ENCODE measurements around the gene RXRA.

RXRA gene

DNA sequence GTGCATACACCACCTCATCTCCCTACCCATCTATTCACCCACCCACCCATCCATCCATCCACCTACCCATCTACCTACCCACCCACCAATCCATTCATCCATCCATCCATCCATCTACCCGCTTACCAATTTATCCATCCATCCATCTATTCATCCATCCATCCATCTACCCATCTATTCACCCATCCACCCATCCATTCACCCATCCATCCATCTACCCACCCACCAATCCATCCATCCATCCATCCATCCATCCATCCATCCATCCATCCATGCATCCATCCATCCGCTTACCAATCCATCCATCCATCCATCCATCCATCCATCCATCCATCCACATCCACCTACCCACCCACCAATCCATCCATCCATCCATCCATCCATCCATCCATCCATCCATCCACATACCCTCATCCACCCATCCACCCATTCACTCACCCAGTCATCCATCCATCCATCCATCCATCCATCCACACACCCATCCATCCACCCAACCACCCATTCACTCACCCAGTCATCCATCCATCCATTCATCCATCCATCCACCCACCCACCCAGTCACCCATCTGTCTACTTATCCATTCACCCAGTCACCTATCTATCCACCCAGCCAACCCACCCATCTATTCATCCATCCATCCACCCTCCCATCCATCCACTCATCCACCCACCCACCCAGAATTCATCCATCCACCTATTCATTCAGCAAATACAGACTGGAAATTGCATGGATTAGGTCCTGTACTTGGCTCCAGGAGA is 125.6 kb downstream of the RXRA start:
- no peak for DNase-seq (ENCODE audit: low read depth, low spot score)

DNA sequence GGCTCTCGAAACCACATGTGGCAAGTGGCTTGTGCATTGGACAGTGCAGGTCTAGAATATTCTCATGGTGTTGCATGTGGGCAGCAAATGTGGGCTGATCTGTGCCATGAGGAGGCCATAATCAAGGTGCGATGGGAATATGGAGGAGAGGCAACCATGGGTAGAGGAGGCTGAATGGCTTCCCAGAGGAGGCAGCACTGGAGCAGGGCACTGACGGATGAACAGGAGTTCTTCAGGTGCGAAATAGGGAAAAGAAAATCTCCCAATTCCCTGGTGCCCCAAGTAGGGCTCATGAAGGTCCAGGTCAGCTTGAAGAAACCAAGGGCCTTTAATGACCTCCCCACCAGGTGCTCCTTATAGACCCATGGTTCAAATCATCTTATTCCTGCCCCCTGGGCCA is 126.5 kb downstream of the RXRA start:
- DNase-seq (ENCODE audit: low read depth, low spot score), result no peak

DNA sequence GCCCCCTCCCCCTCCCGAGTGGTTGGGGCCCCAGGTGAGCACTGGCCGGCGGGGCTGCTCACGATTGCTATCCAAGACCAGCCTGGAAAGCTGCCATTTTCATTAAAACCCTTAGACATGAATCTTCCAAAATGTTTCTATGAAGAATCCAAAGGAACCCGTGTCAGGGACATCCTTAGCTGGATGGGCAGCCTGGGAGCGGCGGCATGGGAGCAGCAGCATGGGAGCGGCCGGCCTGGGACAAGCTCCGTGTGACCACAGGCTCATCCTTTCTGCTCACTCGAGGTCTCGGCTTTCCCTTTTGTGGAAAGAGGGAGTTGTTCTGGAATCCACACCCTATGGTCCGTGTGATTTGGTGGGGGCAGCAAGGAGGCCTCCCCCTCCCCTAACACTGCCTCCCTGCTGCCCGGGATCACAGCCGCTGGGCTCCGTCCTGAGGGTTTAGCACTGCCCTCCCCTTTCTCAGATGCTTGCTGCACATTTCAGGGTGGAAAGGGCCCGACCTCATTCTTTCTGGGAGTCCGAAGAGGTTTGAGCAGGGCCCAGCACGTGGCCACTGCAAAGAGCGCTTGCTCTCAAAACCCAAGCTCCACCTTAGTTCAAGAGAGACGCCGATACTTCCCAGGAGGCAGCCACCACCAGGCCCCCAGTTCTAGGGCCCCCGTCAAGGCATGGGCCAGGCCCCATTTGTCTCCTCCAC is 127.7 kb downstream of the RXRA start:
- no peak for DNase-seq (ENCODE audit: low read depth, low spot score)

DNA sequence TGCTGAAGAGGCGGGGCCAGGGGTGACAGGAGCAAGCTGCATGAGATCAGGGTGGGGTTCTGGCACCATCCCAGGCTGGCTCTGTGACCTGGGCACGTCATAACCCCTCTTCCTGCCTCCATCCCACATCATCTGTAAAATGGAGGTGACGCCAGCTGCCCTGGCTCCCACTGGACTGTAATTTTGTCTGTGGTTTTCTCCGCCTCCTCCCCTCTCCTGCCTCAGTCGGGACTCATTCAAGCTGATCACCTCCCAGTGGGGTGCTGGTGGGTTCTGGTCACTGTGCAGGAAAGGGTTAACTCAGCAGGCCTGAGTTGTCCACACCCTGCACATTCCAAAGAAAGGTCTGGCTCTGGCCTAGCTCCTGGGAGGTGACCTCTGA is 128.2 kb downstream of the RXRA start:
- DNase-seq (ENCODE audit: low read depth, low spot score), result no peak

DNA sequence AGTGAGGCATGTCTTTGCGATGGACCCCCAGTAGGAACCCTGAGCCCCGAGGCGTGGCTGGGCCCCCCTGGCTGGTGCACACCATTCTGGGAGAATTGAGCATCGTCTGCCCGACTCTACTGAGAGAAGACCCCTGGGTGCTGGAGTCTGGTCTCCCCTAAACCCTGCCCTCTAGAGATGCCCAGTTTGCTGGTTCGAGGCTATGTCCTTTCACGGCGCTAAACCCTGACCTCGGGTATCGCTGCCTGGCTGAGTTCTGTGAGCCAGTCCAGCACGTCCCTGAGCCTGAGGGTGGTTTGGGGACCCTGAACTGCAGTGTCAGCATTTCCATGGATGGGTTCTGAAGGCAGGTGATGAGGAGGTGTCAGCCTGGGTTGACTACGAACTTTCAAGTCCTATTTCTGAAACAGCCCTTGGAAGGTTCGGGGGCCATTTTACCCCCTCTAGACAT is 128.8 kb downstream of the RXRA start:
- DNase-seq (ENCODE audit: low read depth, low spot score), result no peak

DNA sequence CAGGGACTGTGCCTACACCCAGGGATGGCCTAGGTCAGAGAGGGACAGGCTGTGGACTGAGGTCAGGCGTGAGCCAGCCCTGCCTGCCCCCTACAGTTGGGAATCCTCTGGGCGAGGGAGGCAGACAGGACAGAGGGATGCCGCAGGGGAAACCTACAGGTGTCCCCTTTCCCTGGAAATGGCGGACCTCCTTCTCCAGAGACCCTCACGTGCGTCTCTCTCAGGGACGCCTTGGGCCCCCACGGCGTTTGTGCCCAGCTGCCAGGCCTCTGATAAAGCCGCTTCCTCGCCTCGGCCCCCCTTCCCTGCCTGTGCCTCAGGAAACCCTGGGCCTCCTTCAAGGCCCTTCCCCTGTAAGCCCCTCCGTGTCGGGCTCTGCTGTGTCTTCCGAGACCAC is 129.3 kb downstream of the RXRA start:
- DNase-seq (ENCODE audit: low read depth, low spot score), result no peak

DNA sequence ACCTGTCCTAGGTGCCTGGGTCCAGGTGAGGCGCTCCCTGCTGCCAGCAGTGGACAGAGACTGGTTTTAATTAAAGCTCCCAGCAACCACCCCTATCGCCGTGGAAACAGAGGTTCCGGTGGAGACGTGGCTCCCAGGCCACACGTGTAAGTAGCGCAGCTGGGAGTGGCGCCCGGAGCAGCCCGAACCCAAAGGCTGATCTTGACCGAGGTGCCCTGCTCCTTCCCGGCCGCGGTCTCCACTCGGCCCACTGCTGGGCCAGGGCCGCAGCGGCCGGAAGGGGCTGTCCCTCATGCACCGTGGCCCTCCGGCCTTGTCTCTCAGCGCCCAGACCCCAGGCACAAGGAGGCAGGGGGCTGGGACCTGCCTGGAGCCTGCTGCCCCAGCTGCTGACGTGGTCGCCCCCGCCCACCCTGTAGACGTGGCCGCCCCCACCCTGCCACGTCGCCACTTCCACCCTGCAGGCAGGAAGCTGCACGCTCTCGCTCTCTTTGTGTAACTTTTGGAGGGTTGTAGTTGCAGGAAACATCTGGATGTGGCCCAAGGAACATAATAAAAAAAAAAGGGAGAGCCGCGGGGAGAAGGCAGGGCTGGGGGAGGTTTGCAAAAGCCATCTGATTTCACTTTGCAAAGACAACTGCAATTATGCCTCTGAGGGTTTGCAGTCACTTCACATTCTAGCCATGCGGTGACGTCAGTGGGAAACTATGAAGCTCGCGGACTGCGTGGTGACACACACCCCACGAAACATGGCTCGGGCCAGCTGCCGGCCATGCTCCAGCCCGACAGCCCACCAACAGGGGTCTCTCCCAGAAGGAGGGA is 129.9 kb downstream of the RXRA start:
- DNase-seq (ENCODE audit: low read depth, low spot score), result peak; percentile 61

DNA sequence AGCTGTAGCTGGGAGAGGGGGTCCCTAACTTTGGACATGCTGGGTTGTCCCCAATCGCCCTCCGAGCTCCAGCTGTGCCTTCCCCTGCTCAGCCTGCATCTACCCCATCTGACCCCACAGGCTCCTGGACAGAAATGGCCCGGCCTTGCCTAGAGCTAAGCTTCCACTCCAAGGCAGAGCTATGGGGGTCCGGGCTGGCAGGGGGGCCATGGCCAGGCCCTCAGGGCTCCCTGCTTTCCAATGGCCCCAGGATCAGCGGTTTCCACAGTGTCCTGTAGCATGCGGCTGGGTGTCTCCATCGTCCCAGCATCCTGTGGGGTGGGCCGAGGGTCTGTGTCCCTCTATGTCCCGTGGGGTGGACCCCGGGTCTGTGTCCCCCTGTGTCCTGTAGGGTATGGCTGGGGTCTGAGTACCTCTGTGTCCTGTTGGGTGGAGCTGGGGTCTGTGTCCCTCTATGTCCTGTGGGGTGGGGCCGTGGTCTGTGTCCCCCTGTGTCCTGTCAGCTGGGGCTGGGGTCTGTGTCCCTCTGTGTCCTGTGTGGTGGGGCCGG is 130.6 kb downstream of the RXRA start:
- no peak for DNase-seq (ENCODE audit: low read depth, low spot score)

DNA sequence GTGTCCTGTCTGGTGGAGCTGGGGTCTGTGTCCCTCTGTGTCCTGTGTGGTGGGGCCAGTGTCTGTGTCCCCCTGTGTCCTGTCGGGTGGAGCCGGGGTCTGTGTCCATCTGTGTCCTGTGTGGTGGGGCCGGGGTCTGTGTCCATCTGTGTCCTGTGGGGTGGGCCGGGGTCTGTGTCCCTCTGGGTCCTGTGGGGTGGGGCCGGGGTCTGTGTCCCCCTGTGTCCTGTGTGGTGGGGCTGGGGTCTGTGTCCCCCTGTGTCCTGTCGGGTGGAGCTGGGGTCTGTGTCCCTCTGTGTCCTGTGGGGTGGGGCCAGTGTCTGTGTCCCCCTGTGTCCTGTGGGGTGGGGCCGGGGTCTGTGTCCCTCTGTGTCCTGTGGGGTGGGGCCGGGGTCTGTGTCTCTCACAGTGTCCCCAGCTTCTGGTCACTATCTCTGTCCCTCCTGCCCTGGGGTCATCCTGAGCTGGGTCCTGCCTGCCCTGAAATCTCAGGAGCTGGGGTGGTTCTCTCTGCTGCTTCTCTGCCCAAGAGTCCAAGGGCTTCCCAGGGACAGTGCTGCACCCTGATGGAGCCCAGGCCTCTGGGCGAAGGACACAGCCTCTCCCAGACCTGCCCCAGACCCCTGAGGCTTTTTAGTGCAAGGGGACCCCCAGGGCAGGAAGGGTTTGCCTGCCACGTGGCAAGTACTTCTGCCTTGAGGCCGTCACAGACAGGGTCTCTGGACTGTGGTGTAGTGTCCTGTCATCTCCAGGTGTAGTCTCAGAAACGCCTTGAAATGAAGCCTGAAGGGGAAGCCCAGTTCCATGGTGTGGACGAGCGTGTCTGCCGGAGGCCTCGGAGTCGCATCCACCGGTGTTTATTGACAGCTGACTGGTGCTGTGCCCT is 131.3 kb downstream of the RXRA start:
- DNase-seq (ENCODE audit: low read depth, low spot score), result no peak

DNA sequence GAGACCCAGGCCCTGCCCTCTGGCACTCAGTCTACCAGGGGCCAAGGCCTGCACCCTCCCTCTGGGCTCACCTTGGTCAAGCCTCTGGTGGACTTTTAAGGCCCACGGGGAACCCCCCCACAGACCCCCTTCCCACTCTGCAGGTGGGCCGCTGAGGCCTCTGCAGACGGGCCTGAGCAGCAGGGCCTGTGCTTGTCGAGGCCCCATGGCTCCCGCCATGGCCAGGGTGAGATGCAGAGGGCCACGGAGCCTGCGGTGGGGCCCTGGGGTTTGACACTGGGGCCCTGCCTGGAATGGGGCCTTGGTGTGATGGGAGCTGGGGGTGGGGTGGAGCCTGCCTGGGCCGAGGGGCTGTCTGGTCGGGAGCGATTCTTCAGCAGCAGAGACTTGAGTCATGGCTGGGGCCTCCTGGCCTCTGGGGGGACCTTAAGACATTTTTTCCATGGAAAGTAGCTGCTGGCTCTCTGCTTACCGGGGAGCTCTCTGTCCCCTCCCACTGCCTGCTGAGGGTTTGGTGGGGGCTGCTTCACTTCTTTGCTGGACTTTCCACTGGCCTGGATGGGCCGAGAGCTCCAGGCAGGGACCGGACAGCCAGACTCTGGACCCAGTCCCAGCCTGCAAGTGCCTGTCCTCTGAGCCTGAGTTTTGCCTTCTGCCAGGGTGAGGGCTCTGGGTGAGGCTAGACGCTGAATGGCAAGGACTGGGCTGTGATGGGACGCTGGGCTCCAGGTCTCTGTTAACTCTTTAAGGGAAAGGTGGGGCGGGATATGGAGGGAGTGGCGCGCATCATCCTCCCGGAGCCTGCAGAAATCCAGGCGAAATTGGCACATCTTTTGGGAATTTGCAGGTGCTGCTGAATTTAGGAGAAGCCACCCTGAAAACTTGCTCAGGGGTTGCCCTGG is 132.2 kb downstream of the RXRA start:
- DNase-seq (ENCODE audit: low read depth, low spot score), result no peak

DNA sequence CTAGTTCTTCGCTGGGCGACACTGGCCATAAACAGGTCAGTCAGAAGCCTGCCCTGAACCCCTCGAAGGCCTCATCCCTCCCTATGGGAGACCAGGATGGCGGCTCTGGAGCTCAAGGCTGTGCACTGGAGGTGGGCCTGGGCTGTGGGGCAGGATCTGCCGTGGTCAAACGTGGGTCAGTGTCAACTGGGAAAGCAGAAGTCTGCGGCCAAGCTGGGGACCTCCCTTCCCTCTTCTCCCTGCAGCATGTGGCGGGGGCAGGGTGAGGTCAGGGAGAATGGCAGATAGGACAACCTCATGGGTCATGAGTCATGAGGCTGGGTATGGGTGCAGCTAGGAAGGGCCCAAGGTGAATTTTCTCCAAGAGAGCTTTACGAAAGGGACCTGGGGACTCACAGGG is 132.9 kb downstream of the RXRA start:
- DNase-seq (ENCODE audit: low read depth, low spot score), result no peak

DNA sequence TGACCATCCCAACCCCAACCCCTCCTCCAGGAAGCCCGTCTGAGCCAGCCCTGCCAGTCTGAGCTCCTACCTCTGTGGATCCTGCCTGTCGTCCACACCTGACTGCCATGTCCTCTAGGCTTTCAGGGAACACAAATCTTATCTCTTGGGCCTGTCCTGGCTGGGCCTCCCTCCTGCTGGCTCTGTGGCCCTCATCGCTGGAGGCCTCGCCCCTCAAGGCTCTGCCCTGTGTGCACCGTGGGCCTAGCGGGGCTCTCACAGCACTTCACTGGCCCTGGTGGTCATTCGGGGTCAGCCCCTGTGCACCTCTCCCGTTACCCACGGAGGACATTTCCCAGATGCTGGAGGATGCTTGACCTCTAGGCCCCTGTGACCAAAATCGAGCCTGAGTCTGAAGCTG is 133.3 kb downstream of the RXRA start:
- no peak for DNase-seq (ENCODE audit: low read depth, low spot score)

DNA sequence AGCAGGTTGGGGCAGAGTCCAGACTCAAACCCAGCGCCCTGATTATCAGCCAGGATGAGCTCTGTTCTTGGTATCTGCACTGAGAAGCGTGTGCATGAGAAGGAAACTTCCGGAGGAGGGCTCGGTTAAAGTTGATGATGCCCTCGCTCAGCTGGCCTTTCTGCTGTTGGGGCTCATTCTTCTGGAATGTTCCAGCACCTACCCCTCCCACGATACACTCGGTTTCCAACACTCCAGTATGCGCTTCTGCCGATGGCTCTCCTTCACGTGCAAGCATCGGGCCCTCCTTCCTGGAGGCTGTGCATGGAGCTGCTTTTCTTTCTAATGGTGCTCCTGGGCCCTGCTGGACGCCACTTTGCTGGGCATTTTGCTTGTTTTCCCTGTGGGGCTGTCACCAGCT is 134.0 kb downstream of the RXRA start:
- no peak for DNase-seq (ENCODE audit: low read depth, low spot score)

DNA sequence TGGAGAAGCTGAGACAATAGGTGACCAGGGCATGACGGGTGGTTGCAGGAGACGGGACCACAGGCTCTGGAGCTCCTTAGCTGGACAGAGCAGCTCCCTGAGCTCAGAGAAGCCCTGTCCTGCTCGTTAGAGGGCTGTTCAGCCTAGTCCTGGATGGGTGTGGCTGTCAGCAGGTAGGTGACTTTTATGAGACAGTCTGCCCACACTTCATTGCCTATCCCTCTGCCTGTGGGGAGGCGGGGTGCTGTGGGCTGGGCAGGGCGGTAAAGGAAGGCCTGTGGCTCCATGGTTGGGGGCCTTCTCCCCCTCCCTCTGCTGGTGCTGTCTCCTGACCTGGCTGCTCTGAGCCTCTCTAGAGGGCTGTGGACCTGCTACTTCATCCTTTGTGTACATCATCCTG is 134.6 kb downstream of the RXRA start:
- no peak for DNase-seq (ENCODE audit: low read depth, low spot score)

DNA sequence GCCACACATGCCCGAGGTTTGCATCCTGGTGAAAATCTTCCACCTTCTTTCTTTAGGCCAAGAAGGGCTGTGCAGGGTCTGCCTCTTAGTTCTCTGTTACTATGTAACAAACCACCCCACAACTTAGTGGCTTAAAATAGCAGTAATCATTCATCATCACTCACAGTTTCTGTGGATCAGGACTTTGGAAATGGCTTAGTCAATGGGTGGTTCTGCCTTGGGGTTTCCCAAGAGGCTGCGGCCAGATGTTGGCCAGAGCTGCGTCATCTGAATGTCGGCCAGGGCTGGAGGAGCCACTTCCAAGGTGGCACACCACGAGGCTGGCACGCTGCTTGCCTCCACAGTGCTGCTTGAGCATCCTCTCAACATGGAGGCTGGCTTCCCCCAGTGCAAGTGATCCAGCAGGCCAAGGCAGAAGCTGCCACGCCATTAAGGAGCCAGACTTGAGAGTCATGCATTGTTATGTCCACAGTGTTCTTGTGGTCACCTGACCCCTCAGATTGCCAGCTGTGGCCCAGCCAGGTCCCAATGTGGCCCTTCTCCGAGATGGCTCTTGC is 135.2 kb downstream of the RXRA start:
- DNase-seq (ENCODE audit: low read depth, low spot score), result no peak

DNA sequence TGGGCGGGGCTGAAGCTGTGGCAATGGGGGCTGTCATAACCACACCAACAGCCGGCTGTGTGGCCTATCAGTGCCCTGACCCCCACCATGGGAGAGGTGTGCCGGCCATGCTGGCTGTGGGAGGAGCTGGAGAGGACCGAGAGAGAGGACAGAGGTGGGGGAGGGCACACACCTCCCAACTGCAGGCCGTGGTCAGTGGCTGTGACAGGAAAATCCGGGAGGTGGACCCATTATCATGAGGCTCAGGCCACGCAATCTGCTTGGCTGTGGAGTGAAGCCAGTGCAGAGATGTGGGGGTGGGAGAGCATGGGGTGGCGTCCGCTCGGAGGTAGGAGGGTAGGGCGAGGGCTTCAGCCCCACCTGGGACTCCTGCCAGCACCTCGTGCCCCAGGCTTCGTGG is 136.1 kb downstream of the RXRA start:
- no peak for DNase-seq (ENCODE audit: low read depth, low spot score)

DNA sequence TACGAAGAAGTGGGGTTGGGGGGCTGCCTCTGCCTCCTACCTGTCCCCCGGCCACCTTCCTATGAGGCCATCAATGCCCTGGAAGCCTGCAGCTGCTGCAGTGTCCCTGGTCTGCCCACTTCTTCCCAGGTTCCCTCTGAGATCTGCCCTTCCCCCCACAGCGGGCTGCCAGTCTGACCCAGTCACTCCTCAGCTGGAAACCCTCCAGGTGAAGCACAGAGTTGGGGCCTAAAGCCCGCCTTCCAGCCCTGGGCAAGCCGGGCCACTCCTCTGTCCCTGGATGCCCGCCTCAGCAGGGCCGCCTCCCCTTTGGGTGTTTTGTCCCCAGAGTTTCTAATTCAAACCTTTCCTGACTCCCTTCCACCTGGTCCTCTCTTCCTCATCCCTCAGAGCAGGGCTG is 137.0 kb downstream of the RXRA start:
- no peak for DNase-seq (ENCODE audit: low read depth, low spot score)

DNA sequence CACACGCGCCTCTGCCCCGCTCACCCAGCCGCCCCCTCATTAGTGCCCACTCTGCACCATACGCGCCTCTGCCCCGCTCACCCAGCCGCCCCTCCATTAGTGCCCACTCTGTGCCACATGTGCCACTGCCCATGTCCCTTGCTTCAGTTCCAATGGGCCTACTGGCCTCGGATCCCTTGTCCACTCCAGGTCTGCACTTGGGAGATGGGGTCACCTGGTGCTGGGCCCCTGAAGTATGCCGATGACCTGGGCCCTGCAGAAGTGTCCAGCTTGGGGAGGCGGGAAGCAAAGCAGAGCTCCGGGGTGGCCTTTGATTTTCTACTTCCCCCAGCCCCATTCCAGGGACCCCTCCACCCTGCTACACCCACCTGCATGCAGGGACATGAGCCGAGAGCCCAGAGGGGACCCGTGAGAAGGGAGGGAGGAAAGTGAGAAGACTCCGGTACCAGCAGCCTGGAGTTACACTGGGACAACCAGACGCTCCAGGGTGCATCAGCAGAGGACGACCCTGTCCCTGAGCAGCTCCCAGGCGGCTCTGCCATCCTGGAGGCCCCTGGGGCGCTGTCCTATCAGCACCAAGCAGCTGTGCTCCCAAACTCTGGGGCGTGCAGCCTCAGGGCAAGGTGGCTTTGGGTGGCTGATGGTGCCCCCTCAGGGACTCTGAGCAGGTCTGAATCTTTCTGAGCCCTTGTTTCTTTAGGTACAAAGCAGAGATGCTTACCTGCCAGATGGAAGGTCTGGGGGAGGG is 140.8 kb downstream of the RXRA start:
- no peak for DNase-seq (ENCODE audit: low read depth, low spot score)

DNA sequence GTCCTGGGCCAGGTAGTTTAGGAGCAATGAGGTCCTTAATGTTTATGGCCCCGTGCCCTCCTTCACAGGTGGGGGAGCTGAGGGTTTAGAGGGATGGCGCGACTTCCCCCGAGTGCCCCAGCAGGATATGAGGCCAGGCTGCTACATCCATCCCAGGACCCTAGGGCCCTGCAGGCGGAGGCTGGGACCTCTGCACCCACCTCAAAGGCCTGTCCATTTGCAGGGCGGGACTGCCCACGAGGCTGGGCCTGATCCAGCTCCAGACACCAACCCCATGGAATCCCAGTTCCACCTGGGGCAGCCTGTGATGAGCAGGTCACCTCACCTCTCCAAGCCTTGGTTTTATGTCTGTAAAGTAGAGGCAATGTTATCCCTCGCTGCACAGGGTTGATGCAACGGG is 142.1 kb downstream of the RXRA start:
- no peak for DNase-seq (ENCODE audit: low read depth, low spot score)

All from activated naive CD8-positive, alpha-beta T cell treated with anti-CD3 and anti-CD28 coated beads, Interleukin-2, amount 50 U/mL, for 16 hours (primary cell).